HUES6 (cell line): ENCODE data around the gene LBX1.
A peak's percentile ranks its signal among the peaks of the same experiment; 100 is the strongest.

Source experiments
- H3K27ac ChIP-seq: 2 replicates; pipeline ENCODE4 v1.7.0; 2013; ENCODE audit warnings: low read depth, mild to moderate bottlenecking, low read length, inconsistent platforms
- H3K27me3 ChIP-seq: 2 replicates; pipeline ENCODE4 v1.6.1; 2013; ENCODE audit warnings: low read length; ENCODE audit not compliant: control insufficient read depth, insufficient read depth
- H3K36me3 ChIP-seq: 2 replicates; pipeline ENCODE4 v1.6.1; 2013; ENCODE audit warnings: low read length; ENCODE audit not compliant: control insufficient read depth, insufficient read depth
- H3K4me1 ChIP-seq: 2 replicates; pipeline ENCODE4 v1.6.1; 2013; ENCODE audit warnings: low read length; ENCODE audit not compliant: control insufficient read depth, insufficient read depth
- H3K4me3 ChIP-seq: 2 replicates; pipeline ENCODE4 v1.5.1; 2013; ENCODE audit warnings: low read depth, low read length
- H3K9ac ChIP-seq: one replicate; pipeline ENCODE4 v1.6.1; 2013; ENCODE audit warnings: mild to moderate bottlenecking, low read length
- H3K9me3 ChIP-seq: 2 replicates; pipeline ENCODE4 v1.6.1; 2013; ENCODE audit warnings: low read depth, low read length; ENCODE audit not compliant: control insufficient read depth, insufficient read depth

The LBX1 gene, protein sequence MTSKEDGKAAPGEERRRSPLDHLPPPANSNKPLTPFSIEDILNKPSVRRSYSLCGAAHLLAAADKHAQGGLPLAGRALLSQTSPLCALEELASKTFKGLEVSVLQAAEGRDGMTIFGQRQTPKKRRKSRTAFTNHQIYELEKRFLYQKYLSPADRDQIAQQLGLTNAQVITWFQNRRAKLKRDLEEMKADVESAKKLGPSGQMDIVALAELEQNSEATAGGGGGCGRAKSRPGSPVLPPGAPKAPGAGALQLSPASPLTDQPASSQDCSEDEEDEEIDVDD

DNA sequence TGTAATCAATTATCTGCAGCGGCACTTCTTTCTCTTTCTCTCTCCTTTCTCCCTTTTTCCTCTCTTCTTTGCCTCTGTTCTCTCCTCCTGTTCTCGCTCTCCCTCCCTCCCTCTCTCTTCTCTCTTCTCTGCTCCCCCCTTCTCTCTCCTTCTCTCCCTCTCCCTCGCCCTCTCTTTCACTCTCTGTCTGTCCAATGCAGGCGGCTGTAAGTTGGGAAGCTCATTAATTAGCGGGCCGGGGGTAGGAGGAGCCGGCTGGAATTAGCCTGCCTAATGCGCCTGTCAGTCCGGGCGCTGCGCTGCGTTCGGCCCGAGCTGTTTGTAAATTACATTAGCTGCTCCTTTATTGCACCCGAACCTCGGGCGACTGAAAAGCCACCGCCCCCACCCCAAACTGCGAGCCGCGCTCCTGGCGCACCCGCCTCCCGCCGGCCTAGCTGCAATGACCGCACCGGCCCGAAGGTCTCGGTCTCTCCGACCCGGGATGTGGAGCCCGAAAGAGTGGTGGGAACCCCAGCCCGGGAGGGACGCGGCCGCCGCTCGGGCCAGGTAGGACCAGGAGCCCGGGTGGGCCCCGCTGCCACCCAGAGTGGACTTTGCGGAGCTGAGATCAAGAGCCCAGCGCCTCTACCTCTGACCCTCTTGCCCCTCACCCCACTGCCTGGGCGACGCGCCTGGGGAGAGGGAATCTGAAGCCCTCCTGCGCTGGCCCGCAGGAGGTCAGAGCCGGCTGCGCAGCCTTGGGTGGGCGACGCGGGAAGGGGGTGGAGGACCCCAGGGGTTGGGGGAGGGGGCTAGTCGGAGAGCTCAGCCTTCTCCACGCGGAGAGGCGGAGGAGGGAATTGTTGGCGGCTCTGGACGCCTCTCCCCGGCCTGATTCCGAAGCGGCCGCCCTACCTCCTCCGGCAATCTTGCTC is at the start of gene LBX1:
Gene LBX1 (minus strand): TSS at position 198 of the 917 bp plus-strand sequence. CDS start 648 bp downstream, outside the sequence.
- Histone ChIP-seq H3K9ac (no peak within 1 kb of the TSS), H3K27ac (no peak within 1 kb of the TSS), H3K4me1 (peaks cover 46% of the 10 kb centered on the region), H3K4me3 (peak within 1 kb of the TSS; percentile 31), H3K27me3 (peaks cover 100% of the 10 kb centered on the region), H3K36me3 (no peaks in the 10 kb centered on the region), H3K9me3 (no peaks in the 10 kb centered on the region)

GRCh38 chr10:101273741-101274140 is 44.5 kb upstream of the LBX1 start:
- Histone ChIP-seq H3K27ac (no peak overlapping the region), H3K9ac (no peak overlapping the region), H3K36me3 (no peaks in the 10 kb centered on the region), H3K4me1 (peaks cover 5% of the 10 kb centered on the region; the same call in 1 of the 2 replicates), H3K9me3 (no peaks in the 10 kb centered on the region), H3K27me3 (peaks cover 6% of the 10 kb centered on the region), H3K4me3 (no peak overlapping the region)

- Histone ChIP-seq H3K4me3 (no peak overlapping the region), H3K4me1 (peaks cover 5% of the 10 kb centered on the region; the same call in 1 of the 2 replicates), H3K9me3 (no peaks in the 10 kb centered on the region), H3K27me3 (peaks cover 6% of the 10 kb centered on the region), H3K27ac (no peak overlapping the region), H3K36me3 (no peaks in the 10 kb centered on the region), H3K9ac (no peak overlapping the region)
Observed at GRCh38 chr10:101273330-101273729, 44.1 kb upstream of the LBX1 start.

- Histone ChIP-seq H3K9ac (no peak overlapping the region), H3K36me3 (no peaks in the 10 kb centered on the region), H3K4me3 (peak overlapping the region; percentile 4; the same call in 1 of the 2 replicates)
Observed at GRCh38 chr10:101272229-101272868, 43.1 kb upstream of the LBX1 start.

DNA sequence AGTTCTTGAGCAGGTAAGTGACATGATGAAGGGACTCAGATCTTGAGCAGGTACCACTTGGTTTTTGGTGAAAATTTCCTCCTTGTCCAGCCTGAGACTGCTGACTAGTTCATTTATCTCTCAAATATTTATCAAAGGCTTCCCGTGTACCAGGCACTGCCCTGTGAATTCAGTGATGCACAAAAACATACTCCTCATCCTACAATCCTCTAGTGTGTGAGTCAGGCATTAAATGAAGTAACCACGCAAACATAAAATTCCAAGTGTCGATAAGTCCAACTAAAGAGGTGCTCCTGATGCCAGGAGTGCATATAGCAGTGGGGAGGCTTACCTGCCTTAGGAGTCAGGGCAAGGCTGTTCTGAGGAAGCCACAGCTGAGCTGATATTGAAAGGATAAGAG is 41.5 kb upstream of the LBX1 start:
- Histone ChIP-seq H3K4me1 (peaks cover 20% of the 10 kb centered on the region), H3K9me3 (no peaks in the 10 kb centered on the region), H3K4me3 (no peak overlapping the region), H3K27ac (no peak overlapping the region), H3K27me3 (no peaks in the 10 kb centered on the region; the same call in 1 of the 2 replicates), H3K9ac (no peak overlapping the region), H3K36me3 (no peaks in the 10 kb centered on the region)

More at GRCh38 chr10:101272229-101272868, 43.1 kb upstream of the LBX1 start:
- Histone ChIP-seq H3K9me3 (no peaks in the 10 kb centered on the region), H3K4me1 (peaks cover 9% of the 10 kb centered on the region), H3K27ac (no peak overlapping the region), H3K27me3 (peaks cover 6% of the 10 kb centered on the region)

- no peak overlapping the region for H3K9ac ChIP-seq
- H3K4me3 ChIP-seq = no peak overlapping the region
- no peaks in the 10 kb centered on the region for H3K9me3 ChIP-seq
- no peaks in the 10 kb centered on the region for H3K27me3 ChIP-seq
- H3K4me1 ChIP-seq = peaks cover 30% of the 10 kb centered on the region
- no peaks in the 10 kb centered on the region for H3K36me3 ChIP-seq
- no peak overlapping the region for H3K27ac ChIP-seq
Observed at GRCh38 chr10:101267776-101268175, 38.5 kb upstream of the LBX1 start.

DNA sequence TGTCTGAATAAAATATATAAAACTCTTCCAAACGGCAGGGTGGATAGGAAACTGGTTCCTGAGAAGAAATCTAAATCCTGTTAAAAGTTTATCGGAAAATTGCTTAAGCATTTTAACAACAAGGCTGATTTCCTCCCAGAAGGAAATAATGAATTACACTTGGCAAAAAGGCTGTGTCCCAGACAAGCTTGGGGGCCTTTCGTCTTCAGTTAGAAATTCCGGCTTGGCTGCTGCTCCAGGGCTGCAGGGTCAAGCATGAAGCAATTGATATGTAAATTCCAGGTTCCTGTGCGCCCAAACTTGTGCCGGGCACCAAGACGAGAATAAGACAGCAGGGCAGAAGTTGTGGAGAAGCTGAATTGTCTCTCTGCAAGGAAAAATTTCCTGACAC is 38.0 kb upstream of the LBX1 start:
- no peaks in the 10 kb centered on the region for H3K27me3 ChIP-seq
- H3K9ac ChIP-seq = no peak overlapping the region
- no peak overlapping the region for H3K4me3 ChIP-seq
- H3K27ac ChIP-seq = no peak overlapping the region
- H3K9me3 ChIP-seq = no peaks in the 10 kb centered on the region
- H3K4me1 ChIP-seq = peaks cover 31% of the 10 kb centered on the region
- H3K36me3 ChIP-seq = no peaks in the 10 kb centered on the region

- H3K9ac ChIP-seq = peak overlapping the region; percentile 6
- no peaks in the 10 kb centered on the region; the same call in 1 of the 2 replicates for H3K27me3 ChIP-seq
- H3K9me3 ChIP-seq = no peaks in the 10 kb centered on the region
- H3K27ac ChIP-seq = no peak overlapping the region
- peaks cover 37% of the 10 kb centered on the region for H3K4me1 ChIP-seq
- no peak overlapping the region for H3K4me3 ChIP-seq
- H3K36me3 ChIP-seq = no peaks in the 10 kb centered on the region
Observed at GRCh38 chr10:101266381-101267289, 37.4 kb upstream of the LBX1 start.

DNA sequence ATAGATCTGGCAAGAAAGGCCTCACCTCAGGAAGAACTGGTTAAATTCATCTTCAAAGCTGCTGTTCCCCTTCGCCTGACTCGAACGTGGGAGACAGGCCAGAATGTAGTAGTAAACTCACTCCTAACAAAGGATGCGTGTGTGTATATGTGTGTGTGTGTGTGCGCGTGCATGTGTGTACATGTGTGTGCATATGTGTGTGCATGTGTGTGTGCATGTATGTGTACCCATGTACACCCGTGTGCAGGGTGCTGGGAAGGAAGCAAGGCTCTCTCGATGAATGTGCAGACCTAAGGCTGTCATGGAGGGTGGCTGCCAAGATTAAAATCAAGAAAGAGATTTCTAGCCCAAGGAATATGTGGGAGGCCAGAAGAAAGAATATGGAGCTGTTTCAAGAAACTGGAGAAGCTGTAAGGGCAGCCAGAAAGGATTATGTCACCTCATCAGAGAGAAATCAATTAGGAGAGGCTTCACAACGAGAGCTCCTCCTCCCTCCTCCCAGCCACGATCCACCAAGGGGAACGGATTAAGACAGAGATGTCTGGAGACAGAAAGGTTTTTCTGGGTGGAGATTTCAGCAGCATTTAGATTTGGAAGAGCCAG is 34.0 kb upstream of the LBX1 start:
- peaks cover 9% of the 10 kb centered on the region; the same call in 1 of the 2 replicates for H3K27me3 ChIP-seq

GRCh38 chr10:101262147-101262546 is 32.9 kb upstream of the LBX1 start:
- Histone ChIP-seq H3K27ac (no peak overlapping the region), H3K9ac (no peak overlapping the region), H3K4me3 (no peak overlapping the region), H3K36me3 (no peaks in the 10 kb centered on the region), H3K27me3 (peaks cover 9% of the 10 kb centered on the region; the same call in 1 of the 2 replicates), H3K4me1 (peaks cover 47% of the 10 kb centered on the region), H3K9me3 (no peaks in the 10 kb centered on the region)

More for the DNA sequence above, 34.0 kb upstream of the LBX1 start:
- H3K27ac ChIP-seq = no peak overlapping the region
- no peak overlapping the region for H3K4me3 ChIP-seq
- H3K9me3 ChIP-seq = no peaks in the 10 kb centered on the region
- no peaks in the 10 kb centered on the region for H3K36me3 ChIP-seq
- peaks cover 53% of the 10 kb centered on the region for H3K4me1 ChIP-seq
- H3K9ac ChIP-seq = no peak overlapping the region
